Measurements from ENCODE around the gene TLE2. TPM values are rescaled to one million over a fixed set of nuclear protein-coding genes. Genes with fewer than 3 reads are reported as not detected.
"Not testable (repeated sequence)": the region's sequence is repeated elsewhere in the genome, so short reads cannot be mapped to it uniquely, and the experiment has no call there.

TLE2 gene
- total RNA-seq, 1 donor from 2014 or later: 2.3 TPM

DNA sequence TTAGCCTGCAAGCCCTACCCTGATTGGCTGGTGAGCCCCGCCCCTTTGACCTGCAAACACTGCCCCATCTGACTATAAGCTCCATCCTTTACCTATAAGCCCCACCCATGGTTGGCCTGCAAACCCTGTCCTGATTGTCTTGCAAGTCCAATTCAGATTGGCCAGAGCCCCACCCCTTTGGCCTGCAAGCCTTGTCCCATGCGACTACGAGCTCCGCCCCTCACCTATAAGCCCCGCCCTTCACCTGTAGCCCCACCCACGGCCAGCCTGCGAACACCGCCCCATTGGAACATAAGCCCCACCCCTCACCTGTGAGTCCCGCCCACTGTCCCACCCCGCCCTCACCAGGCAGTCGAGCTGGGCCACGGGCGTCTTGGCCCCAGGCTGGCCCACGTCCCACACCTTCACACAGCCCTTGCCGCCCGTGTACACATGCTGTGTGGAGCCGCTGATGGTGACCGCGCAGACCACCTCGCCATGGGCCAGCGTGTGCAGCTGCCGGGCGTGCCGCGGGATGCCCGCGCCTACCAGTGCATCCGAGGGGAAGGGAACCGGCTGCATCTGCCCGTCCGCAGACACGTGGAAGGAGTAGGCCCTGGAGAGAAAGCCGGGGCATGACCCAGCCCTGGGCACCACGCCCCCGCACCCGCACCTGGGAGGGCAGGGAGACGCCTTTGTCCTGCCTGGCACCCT is 22.9 kb downstream of the TLE2 start:
- intact Hi-C loops (cut with micrococcal nuclease): no loop called here
- no peaks in the 10 kb centered on the region for H3K27me3 Mint-ChIP-seq
- no peak for DNase-seq
- H3K9me3 Mint-ChIP-seq: no peaks in the 10 kb centered on the region
- no peaks in the 10 kb centered on the region for H3K4me1 Mint-ChIP-seq
- no peak overlapping the region for H3K4me3 Mint-ChIP-seq
- H3K36me3 Mint-ChIP-seq (ENCODE audit: low read depth): no peaks in the 10 kb centered on the region
- no peak overlapping the region for H3K27ac Mint-ChIP-seq

DNA sequence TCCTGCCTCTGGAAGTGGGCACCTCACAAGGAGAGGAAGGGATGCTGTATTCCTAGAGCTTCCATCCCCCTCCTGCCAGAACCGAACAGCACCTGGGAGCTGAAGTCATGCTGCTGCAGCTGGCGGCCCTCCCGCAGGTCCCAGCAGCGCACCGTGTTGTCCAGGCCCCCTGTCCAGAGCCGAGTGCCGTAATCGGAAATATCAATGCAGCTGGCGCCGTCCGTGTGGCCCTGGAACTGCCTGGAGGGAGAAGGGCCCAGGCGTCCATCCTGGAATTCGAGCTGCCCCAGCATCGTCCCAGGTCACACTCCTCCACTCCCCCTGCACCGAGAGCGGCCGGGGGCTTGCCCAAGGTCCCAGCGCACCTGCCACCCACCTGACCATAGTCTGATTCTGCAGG is 23.7 kb downstream of the TLE2 start:
- H3K4me3 Mint-ChIP-seq: no peak overlapping the region
- no peak for DNase-seq
- no peak overlapping the region for H3K27ac Mint-ChIP-seq
- intact Hi-C loops (cut with micrococcal nuclease): no loop called here
- no peaks in the 10 kb centered on the region for H3K9me3 Mint-ChIP-seq
- no peaks in the 10 kb centered on the region for H3K4me1 Mint-ChIP-seq
- no peaks in the 10 kb centered on the region for H3K27me3 Mint-ChIP-seq
- no peaks in the 10 kb centered on the region for H3K36me3 Mint-ChIP-seq (ENCODE audit: low read depth)

DNA sequence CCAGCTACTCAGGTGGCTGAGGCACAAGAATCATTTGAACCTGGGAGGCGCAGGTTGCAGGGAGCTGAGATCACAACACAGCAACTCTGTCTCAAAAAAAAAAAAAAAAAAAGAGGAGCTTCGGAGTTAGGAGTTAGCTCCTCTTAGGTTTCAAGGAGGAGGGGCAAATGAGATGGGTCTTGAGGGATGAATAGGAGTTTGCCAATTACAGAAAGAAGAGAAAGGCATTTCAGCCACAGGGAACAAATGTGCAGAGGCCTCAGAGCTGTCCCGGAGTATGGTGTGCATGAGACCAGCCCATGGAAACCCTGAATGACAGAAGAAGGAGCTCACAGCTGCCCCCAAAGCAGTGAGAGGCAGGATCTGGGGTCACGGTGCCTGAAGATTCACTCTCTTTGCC is 24.6 kb downstream of the TLE2 start:
- DNase-seq: no peak
- no peak overlapping the region for H3K4me3 Mint-ChIP-seq
- H3K36me3 Mint-ChIP-seq (ENCODE audit: low read depth): no peaks in the 10 kb centered on the region
- no peak overlapping the region for H3K27ac Mint-ChIP-seq
- no peaks in the 10 kb centered on the region for H3K27me3 Mint-ChIP-seq
- intact Hi-C loops (cut with micrococcal nuclease): no loop called here
- no peaks in the 10 kb centered on the region for H3K9me3 Mint-ChIP-seq
- H3K4me1 Mint-ChIP-seq: no peaks in the 10 kb centered on the region

DNA sequence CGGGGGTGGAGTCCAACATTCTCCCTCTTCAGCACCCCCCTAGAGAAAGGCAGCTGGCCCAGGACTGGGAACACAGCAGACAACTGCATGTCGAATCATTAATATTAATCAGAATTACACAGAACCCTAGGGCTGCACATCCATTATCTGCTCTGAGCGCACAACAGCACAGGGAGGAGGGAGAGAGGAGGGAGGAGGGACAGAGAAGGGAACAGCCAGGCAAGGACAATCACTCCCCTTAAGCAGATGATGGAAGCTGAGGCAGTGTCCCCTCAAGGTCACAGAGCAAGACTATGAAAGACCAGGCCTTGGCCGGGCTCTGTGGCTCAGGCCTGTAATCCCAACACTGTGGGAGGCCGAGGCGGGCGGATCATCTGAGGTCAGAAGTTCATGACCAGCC is 26.0 kb downstream of the TLE2 start:
- H3K36me3 Mint-ChIP-seq (ENCODE audit: low read depth): no peaks in the 10 kb centered on the region
- intact Hi-C loops (cut with micrococcal nuclease): no loop called here
- no peaks in the 10 kb centered on the region for H3K27me3 Mint-ChIP-seq
- no peaks in the 10 kb centered on the region for H3K9me3 Mint-ChIP-seq
- no peak for DNase-seq
- no peak overlapping the region for H3K27ac Mint-ChIP-seq
- H3K4me3 Mint-ChIP-seq: no peak overlapping the region
- H3K4me1 Mint-ChIP-seq: no peaks in the 10 kb centered on the region

DNA sequence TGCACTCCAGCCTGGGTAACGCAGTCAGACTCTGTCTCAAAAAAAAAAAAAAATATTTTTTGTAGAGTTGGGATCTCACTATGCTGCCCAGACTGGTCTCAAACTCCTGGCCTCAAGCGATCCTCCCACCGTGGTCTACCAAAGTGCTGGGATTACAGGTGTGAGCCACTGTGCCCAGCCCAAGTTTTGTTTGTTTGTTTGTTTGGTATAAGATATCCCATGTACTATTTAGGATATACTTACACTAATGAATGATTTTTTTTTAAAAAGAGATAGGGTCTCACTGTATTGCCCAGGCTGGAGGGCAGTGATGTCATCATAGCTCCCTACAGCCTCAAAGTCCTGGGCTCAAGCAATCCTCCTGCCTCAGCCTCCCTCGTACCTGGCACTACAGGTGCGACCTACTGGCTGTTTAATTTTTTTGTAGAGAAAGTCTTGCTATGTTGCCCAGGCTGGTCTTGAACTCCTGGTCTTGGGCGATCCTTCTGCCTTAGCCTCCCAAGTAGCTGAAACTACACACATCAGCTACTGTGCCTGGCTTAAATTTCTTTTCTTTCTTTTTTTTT is 27.8 kb downstream of the TLE2 start:
- no peak overlapping the region for H3K4me3 Mint-ChIP-seq
- no peaks in the 10 kb centered on the region for H3K4me1 Mint-ChIP-seq
- H3K27me3 Mint-ChIP-seq: no peaks in the 10 kb centered on the region
- no peaks in the 10 kb centered on the region for H3K9me3 Mint-ChIP-seq
- DNase-seq: no peak
- H3K36me3 Mint-ChIP-seq (ENCODE audit: low read depth): no peaks in the 10 kb centered on the region
- intact Hi-C loops (cut with micrococcal nuclease): no loop called here
- H3K27ac Mint-ChIP-seq: no peak overlapping the region

DNA sequence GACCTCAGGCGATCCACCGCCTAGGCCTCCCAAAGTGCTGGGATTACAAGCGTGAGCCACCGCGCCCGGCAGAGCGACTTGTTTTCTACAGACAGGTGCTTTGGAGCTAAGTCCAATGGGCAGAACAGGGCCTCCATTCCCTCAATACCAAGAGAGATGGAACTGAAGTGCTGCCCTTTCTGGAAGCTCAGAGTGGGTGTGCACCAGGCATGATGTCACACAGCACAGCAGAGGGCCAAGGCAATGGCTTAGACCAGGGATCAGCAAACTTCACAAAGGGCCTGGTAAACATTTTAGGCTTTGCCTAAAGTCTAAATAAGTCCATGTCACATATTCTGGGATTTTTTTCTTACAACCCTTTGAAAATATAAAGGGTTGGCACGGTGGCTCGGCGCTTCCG is 30.4 kb downstream of the TLE2 start:
- H3K4me3 Mint-ChIP-seq: no peak overlapping the region
- no peak overlapping the region for H3K27ac Mint-ChIP-seq
- H3K36me3 Mint-ChIP-seq (ENCODE audit: low read depth): no peaks in the 10 kb centered on the region
- no peak for DNase-seq
- no peaks in the 10 kb centered on the region for H3K4me1 Mint-ChIP-seq
- intact Hi-C loops (cut with micrococcal nuclease): no loop called here
- no peaks in the 10 kb centered on the region for H3K27me3 Mint-ChIP-seq
- H3K9me3 Mint-ChIP-seq: no peaks in the 10 kb centered on the region

DNA sequence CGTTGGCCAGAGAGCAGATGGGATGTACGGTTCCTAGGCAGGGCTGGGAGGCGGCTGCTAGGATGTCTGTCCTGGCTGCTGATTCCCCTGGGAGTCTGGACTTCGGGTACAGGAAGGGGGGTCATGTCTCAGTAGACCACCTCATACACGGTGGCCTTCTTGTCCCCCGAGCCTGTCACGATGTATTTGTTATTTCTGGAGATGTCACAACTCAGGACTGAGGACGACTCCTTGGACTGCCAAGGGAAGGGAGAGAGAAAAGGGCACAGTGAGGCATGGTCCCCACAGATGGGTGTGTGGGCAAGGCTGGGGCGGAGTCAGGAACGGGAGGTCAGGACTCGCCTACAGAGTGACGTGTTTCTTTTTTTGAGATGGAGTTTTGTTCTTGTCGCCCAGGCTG is 31.4 kb downstream of the TLE2 start:
- H3K27me3 Mint-ChIP-seq: no peaks in the 10 kb centered on the region
- no peak overlapping the region for H3K4me3 Mint-ChIP-seq
- no peaks in the 10 kb centered on the region for H3K36me3 Mint-ChIP-seq (ENCODE audit: low read depth)
- DNase-seq: no peak
- no peak overlapping the region for H3K27ac Mint-ChIP-seq
- no peaks in the 10 kb centered on the region for H3K9me3 Mint-ChIP-seq
- intact Hi-C loops (cut with micrococcal nuclease): no loop called here
- H3K4me1 Mint-ChIP-seq: no peaks in the 10 kb centered on the region

DNA sequence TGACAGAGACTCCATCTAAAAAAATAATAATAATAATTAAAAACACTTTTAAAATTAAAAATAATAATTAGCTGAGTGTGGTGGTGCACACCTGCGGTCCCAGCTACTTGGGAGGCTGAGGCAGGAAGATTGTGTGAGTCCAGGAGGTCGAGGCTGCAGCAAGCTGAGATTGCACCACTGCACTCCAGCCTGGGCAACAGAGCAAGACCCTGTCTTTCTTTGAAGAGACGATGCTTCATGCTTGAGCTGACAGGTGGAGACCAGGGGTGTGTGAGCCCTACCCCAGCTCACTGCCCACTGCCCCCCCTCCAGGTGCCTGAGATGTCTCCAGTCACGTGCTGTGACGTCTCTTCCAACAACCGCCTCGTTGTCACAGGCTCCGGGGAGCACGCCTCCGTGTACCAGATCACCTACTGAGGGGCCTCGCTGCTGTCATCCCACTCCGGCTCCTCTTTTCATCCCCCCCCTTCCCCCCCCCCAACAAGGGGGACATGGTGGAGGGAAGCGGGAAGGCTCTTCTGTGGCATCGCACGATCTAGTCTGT is 34.4 kb downstream of the TLE2 start:
- no peak for DNase-seq
- no peaks in the 10 kb centered on the region for H3K36me3 Mint-ChIP-seq (ENCODE audit: low read depth)
- H3K27ac Mint-ChIP-seq: no peak overlapping the region
- H3K9me3 Mint-ChIP-seq: no peaks in the 10 kb centered on the region
- H3K27me3 Mint-ChIP-seq: no peaks in the 10 kb centered on the region
- intact Hi-C loops (cut with micrococcal nuclease): no loop called here
- H3K4me1 Mint-ChIP-seq: no peaks in the 10 kb centered on the region
- H3K4me3 Mint-ChIP-seq: no peak overlapping the region

DNA sequence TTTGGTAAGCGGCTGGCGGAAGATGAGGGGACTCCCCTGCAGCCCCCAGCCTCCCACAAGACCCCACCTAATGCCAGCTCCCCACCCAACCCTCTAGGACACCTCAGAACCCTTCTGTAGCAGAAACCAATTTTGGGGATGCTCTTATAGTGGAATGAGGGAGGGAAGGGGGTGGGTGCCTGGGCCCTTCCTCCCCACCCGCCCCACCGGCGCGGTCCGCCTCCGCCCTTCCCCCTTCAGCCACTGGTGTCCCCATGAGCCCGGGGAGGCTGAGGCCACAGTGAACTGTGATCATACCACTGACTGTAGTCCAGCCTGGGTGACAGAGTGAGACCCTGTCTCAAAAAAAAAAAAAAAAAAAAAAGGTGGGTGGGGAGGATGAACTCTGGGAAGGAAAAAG is 35.5 kb downstream of the TLE2 start:
- no peak overlapping the region for H3K4me3 Mint-ChIP-seq
- H3K9me3 Mint-ChIP-seq: no peaks in the 10 kb centered on the region
- H3K36me3 Mint-ChIP-seq (ENCODE audit: low read depth): no peaks in the 10 kb centered on the region
- intact Hi-C loops (cut with micrococcal nuclease): no loop called here
- peaks cover 1% of the 10 kb centered on the region for H3K27me3 Mint-ChIP-seq
- no peak overlapping the region for H3K27ac Mint-ChIP-seq
- no peak for DNase-seq
- H3K4me1 Mint-ChIP-seq: no peaks in the 10 kb centered on the region

DNA sequence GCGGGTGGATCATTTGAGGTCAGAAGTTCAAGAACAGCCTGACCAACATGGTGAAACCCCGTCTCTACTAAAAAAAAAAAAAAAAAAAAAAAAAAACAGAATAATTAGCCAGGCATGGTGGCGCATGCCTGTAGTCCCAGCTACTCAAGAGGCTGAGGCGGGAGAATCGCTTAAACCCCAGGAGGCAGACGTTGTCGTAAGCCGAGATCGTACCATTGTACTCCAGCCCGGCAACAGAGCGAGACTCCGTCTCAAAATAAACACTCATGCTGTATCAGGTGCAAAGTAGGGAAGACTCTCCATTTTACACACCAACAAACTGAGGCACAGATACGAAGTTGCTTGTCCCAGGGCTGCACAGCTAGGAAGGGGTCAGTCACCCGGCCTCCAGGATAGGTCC is 36.1 kb downstream of the TLE2 start:
- no peak overlapping the region for H3K27ac Mint-ChIP-seq
- intact Hi-C loops (cut with micrococcal nuclease): no loop called here
- no peaks in the 10 kb centered on the region for H3K4me1 Mint-ChIP-seq
- DNase-seq: no peak
- no peak overlapping the region for H3K4me3 Mint-ChIP-seq
- H3K36me3 Mint-ChIP-seq (ENCODE audit: low read depth): no peaks in the 10 kb centered on the region
- H3K27me3 Mint-ChIP-seq: peaks cover 2% of the 10 kb centered on the region
- H3K9me3 Mint-ChIP-seq: no peaks in the 10 kb centered on the region

DNA sequence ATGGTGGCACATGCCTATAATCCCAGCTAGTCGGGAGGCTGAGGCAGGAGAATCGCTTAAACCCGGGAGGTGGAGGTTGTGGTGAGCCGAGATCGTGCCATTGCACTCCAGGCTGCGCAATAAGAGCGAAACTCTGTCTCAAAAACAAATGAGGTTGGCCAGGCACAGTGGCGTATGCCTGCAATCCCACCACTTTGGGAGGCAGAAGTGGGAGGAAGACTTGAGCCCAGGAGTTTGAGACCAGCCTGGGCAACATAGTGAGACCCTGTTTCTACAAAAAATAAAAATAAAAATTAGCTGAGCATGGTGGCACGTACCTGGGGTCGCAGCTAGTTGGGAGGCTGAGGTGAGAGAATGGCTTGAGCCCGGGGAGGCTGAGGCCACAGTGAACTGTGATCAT is 36.7 kb downstream of the TLE2 start:
- H3K27ac Mint-ChIP-seq; DNase-seq; intact Hi-C loops (cut with micrococcal nuclease); H3K27me3 Mint-ChIP-seq; H3K4me3 Mint-ChIP-seq; H3K36me3 Mint-ChIP-seq (ENCODE audit: low read depth); H3K9me3 Mint-ChIP-seq; H3K4me1 Mint-ChIP-seq: not testable (repeated sequence)

DNA sequence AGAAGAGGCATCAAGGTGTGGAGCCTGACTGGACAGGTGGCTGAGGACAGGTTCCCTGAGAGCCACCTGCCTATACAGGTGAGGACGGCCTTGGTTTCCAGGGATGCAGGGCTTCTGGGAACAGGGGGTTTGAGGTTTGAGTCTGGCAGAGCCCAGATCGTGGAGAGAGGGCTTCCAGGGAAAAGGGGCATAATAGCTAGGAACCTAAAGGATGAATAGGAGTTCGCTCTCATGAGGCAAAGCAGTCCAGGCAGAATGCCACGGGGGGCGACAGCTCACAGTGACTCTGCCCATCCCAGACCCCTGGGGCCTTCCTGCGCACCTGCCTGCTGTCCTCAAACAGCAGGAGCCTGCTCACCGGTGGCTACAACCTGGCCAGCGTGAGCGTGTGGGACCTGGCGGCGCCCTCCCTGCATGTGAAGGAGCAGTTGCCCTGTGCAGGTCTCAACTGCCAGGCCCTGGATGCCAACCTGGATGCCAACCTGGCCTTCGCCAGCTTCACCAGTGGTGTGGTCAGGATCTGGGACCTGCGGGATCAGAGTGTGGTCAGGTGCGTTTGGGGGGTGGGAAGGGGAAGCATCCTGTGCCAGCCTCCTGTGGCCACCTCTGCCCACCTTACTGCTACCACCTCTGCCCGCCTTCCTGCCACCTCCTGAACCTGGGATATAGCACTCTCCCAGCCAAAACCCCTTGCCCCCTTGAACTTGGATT is 39.7 kb downstream of the TLE2 start:
- Mint-ChIP-seq H3K36me3 (ENCODE audit: low read depth) (no peaks in the 10 kb centered on the region), H3K4me3 (no peak overlapping the region), H3K4me1 (no peaks in the 10 kb centered on the region), H3K27ac (no peak overlapping the region), H3K9me3 (no peaks in the 10 kb centered on the region), H3K27me3 (peaks cover 6% of the 10 kb centered on the region)
- DNase-seq: no peak
- intact Hi-C loops (cut with micrococcal nuclease): no loop called here

DNA sequence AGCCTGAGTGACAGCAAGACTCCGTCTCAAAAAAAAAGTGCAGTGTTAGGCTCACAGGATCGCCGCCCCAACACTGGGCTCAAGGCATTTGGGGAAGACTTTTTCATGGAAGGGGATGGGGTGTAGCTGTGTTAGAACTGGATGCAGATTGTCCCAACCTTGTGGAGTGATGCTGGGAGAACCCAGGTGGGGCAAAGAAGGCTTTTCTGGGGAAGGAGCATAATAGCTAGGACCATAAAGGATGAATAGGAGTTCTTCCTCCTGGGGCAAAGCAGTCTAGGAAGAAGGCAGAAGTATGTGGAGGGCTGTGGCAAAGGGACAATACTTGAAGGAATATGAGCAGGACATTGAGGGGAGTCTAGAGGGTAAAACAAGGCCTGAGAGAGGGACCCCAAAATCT is 40.5 kb downstream of the TLE2 start:
- DNase-seq: no peak
- Mint-ChIP-seq H3K36me3 (ENCODE audit: low read depth) (no peaks in the 10 kb centered on the region), H3K27me3 (peaks cover 8% of the 10 kb centered on the region), H3K4me1 (no peaks in the 10 kb centered on the region), H3K4me3 (no peak overlapping the region), H3K9me3 (no peaks in the 10 kb centered on the region), H3K27ac (no peak overlapping the region)
- intact Hi-C loops (cut with micrococcal nuclease): no loop called here

DNA sequence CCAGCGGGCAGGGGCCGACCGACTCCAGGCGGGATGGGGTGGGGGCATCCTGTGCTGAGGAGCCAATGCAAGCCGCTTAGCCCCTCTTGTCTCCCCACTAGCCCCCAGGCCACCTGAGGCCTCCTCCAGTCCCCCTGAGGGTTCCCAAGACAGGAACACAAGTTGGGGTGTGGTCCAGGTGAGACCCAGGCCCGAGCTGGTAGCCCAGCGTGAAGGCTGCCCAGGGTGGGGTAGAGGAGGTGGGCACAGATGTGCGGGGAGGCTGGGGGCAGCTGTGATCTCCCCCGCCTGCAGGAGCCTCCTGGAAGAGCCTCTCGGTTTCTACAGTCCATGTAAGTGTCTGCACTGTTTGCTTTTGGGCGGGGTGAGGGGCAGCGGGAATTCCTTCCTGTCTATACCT is 41.3 kb downstream of the TLE2 start:
- Mint-ChIP-seq H3K27ac (no peak overlapping the region), H3K4me3 (no peak overlapping the region), H3K36me3 (ENCODE audit: low read depth) (no peaks in the 10 kb centered on the region), H3K9me3 (no peaks in the 10 kb centered on the region), H3K27me3 (peaks cover 15% of the 10 kb centered on the region), H3K4me1 (no peaks in the 10 kb centered on the region)
- no peak for DNase-seq
- intact Hi-C loops (cut with micrococcal nuclease): no loop called here
